Occipital lobe (tissue), 2 donors: Measurements from ENCODE around the gene PLET1. TPM values are rescaled to one million over a fixed set of nuclear protein-coding genes. Genes with fewer than 3 reads are reported as not detected.

ENCODE experiments used
- DNase-seq: peaks from one replicate; lab custom pipeline; 2025; lab: John Stamatoyannopoulos, UW
- total RNA-seq: library from RNA; depleted of rRNA; stranded (reverse); fragments of >200 nt; gene quantifications from one replicate; pipeline ENCODE4 v1.2.3, GENCODE V29; 2014

Gene PLET1
- total RNA-seq, 1 donor from 2014 or later: not detected

GRCh38 chr11:112241486-112241885 is 19.2 kb downstream of the PLET1 start:
- no peak for DNase-seq

- no peak for DNase-seq
Observed at GRCh38 chr11:112238041-112238440, 22.6 kb downstream of the PLET1 start.

- DNase-seq: no peak
Observed at GRCh38 chr11:112237451-112237850, 23.2 kb downstream of the PLET1 start.

- no peak for DNase-seq
Observed at GRCh38 chr11:112235750-112236390, 24.8 kb downstream of the PLET1 start.

GRCh38 chr11:112231952-112232351 is 28.7 kb downstream of the PLET1 start:
- DNase-seq: no peak

GRCh38 chr11:112229746-112230433 is 30.8 kb downstream of the PLET1 start:
- no peak for DNase-seq

GRCh38 chr11:112229159-112229558 is 31.5 kb downstream of the PLET1 start:
- no peak for DNase-seq

- DNase-seq: no peak
Observed at GRCh38 chr11:112228706-112229105, 32.0 kb downstream of the PLET1 start.

GRCh38 chr11:112227471-112227870 is 33.2 kb downstream of the PLET1 start:
- DNase-seq: no peak

GRCh38 chr11:112226831-112227401 is 33.7 kb downstream of the PLET1 start:
- no peak for DNase-seq

GRCh38 chr11:112226062-112226830 is 34.4 kb downstream of the PLET1 start, which contains the start of gene PTS:
PTS (plus strand) TSS chr11:112226428; CDS start chr11:112226444, 16 bp downstream.
- DNase-seq: peak; percentile 80

- no peak for DNase-seq
Observed at GRCh38 chr11:112225753-112226061, 35.0 kb downstream of the PLET1 start.

GRCh38 chr11:112223754-112224532 is 36.7 kb downstream of the PLET1 start:
- no peak for DNase-seq

GRCh38 chr11:112223121-112223520 is 37.5 kb downstream of the PLET1 start:
- DNase-seq: no peak

- DNase-seq: no peak
Observed at GRCh38 chr11:112222303-112222702, 38.4 kb downstream of the PLET1 start.

- DNase-seq: no peak
Observed at GRCh38 chr11:112221274-112221835, 39.3 kb downstream of the PLET1 start.

- DNase-seq: peak; percentile 5
Observed at GRCh38 chr11:112219476-112220232, 41.0 kb downstream of the PLET1 start.

GRCh38 chr11:112216561-112217105 is 44.0 kb downstream of the PLET1 start:
- no peak for DNase-seq

- no peak for DNase-seq
Observed at GRCh38 chr11:112215621-112216020, 45.0 kb downstream of the PLET1 start.

- DNase-seq: no peak
Observed at GRCh38 chr11:112213753-112214152, 46.9 kb downstream of the PLET1 start.
